Left lobe of liver (tissue), 2 donors: Measurements from ENCODE around the gene AOPEP. TPM values are rescaled to one million over a fixed set of nuclear protein-coding genes. Genes with fewer than 3 reads are reported as not detected.
A peak's percentile ranks its signal among the peaks of the same experiment; 100 is the strongest.
"Not testable (repeated sequence)": the region's sequence is repeated elsewhere in the genome, so short reads cannot be mapped to it uniquely, and the experiment has no call there.

Experiments used
- ATAC-seq: fragments of 200-7000 bp; cut with Tn5 transposase; one replicate; pipeline ENCODE4 v1.9.1; 2020; ENCODE audit warnings: mild to moderate bottlenecking, moderate library complexity
- DNase-seq: peaks from one replicate; pipeline ENCODE4 v3.0.0-alpha.2; 2020; ENCODE audit warnings: low spot score
- total RNA-seq: library from RNA; stranded (reverse); gene quantifications from one replicate; pipeline ENCODE4 v1.2.1, GENCODE V29; 2021
- donor health status: DM: no; HTN: no; CAD: no; lungs with moderate emphysema.
- donor health status: DM: no; HTN: yes; CAD: no.

AOPEP gene
- total RNA-seq, 1 donor from 2014 or later = 75.5 TPM

GRCh38 chr9:94927048-94927761, 200.7 kb downstream of the AOPEP start:
- no peak for DNase-seq
- no peak for ATAC-seq

GRCh38 chr9:94927762-94928670, 201.5 kb downstream of the AOPEP start:
- DNase-seq (no peak), ATAC-seq (no peak)

GRCh38 chr9:94928691-94929368, 202.3 kb downstream of the AOPEP start:
- DNase-seq (no peak), ATAC-seq (no peak)

GRCh38 chr9:94929369-94929756, 202.9 kb downstream of the AOPEP start:
- no peak for DNase-seq
- ATAC-seq = peak; percentile 17

GRCh38 chr9:94931036-94931633, 204.6 kb downstream of the AOPEP start:
- DNase-seq = no peak
- ATAC-seq = no peak

GRCh38 chr9:94931740-94932139, 205.2 kb downstream of the AOPEP start:
- DNase-seq (no peak), ATAC-seq (no peak)

GRCh38 chr9:94932652-94933510, 206.4 kb downstream of the AOPEP start:
- DNase-seq = no peak
- ATAC-seq = no peak

GRCh38 chr9:94933511-94933828, 207.0 kb downstream of the AOPEP start:
- no peak for ATAC-seq

GRCh38 chr9:94934816-94935328, 208.4 kb downstream of the AOPEP start:
- ATAC-seq (no peak), DNase-seq (no peak)

More at GRCh38 chr9:94933511-94933828, 207.0 kb downstream of the AOPEP start:
- DNase-seq = no peak

- DNase-seq (no peak), ATAC-seq (no peak)
Observed at GRCh38 chr9:94935396-94935795, 208.9 kb downstream of the AOPEP start.

GRCh38 chr9:94936419-94936818, 209.9 kb downstream of the AOPEP start:
- DNase-seq (no peak), ATAC-seq (no peak)

GRCh38 chr9:94937214-94937903, 210.9 kb downstream of the AOPEP start:
- ATAC-seq (no peak), DNase-seq (no peak)

GRCh38 chr9:94938384-94938783, 211.9 kb downstream of the AOPEP start:
- DNase-seq (peak; percentile 16), ATAC-seq (no peak)

- DNase-seq, ATAC-seq: not testable (repeated sequence)
Observed at GRCh38 chr9:94940296-94940695, 213.8 kb downstream of the AOPEP start.

- ATAC-seq (peak; percentile 95), DNase-seq (peak; percentile 80)
Observed at GRCh38 chr9:94941211-94941875, 214.8 kb downstream of the AOPEP start.

GRCh38 chr9:94944626-94945025, 218.1 kb downstream of the AOPEP start:
- no peak for ATAC-seq
- no peak for DNase-seq

GRCh38 chr9:94945197-94946144, 219.0 kb downstream of the AOPEP start:
- ATAC-seq (no peak), DNase-seq (no peak)

GRCh38 chr9:94946256-94946655, 219.8 kb downstream of the AOPEP start:
- no peak for ATAC-seq
- DNase-seq = no peak
